Stromal cell of bone marrow (primary cell): ENCODE results near the gene AMOTL1.
"Not testable (repeated sequence)": the region's sequence is repeated elsewhere in the genome, so short reads cannot be mapped to it uniquely, and the experiment has no call there.

ENCODE experiments used
- DNase-seq: peaks from one replicate; pipeline ENCODE4 v3.0.0-alpha.2; 2012; ENCODE audit warnings: low read depth

The AMOTL1 gene

DNA sequence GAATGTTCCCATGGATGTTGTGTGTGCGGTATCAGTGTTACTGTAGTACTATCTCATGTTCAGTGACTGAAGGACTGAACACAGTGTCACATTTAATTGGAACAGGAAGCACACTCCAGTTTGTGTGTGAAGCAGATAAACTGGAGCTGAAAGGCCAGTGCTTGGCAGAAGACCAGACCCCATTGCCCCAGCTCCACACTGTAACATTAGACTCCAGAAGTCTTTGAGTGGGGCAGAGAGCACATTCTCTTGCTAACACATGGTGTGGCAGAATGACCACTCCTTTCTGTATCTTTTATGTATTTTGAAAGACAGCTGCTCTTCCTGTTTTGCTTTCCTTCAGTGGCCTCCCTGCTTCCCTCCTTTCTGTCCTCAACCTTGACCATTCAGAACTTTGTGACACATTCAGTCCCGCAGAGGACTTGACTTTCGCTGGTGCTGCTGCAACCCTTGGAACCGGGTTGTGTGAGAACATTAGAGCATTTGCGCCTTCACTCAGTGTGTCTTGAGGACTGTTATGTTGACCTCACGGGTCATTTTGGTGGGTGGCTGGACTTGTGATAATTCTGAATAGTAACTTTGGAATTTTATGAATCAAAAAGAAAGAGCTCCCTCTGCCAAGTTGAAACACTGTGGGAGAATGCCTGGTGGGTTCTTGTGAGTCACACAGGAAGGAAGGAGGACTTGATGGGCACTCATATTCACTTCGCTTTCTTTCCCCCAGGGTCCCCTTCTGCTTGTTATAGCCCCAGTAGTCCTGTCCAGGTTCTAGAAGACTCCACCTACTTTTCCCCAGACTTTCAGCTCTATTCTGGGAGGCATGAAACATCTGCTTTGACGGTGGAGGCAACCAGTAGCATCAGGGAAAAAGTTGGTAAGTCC, 26.4 kb downstream of the AMOTL1 start:
- peak; percentile 95 for DNase-seq

DNA sequence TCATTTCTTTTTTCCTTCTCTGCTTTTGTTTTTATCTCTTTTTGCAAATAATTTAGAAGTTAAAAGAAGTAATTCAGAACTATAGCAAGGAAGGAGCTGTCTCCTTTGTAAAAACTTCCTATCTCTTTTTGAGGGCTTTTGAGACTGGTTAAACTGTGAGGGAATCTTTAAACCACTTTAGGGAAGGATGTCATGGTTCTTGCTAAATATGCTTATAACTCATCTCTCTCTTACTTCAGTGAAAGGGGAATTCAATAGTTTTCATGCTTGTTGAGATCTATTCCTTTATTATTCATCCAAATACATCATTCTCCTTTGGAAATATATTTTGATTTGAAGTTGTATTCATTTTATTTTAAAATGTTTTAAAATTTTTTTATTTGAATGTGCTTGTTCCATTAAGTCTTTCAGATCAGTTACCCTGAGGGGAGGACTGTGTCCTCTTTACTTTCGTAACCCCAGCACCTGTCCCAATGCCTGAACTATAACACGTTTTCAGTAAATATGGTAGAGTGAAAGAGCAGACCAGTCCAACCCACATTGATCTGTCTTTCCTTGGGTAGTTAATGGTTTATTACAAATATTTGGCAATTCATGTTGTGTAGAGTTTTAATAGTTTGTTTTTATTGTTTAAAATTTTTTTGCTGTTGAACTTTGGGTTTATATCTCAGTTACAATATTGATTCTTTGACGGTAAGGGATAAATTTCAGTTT, 27.5 kb downstream of the AMOTL1 start:
- DNase-seq: no peak

DNA sequence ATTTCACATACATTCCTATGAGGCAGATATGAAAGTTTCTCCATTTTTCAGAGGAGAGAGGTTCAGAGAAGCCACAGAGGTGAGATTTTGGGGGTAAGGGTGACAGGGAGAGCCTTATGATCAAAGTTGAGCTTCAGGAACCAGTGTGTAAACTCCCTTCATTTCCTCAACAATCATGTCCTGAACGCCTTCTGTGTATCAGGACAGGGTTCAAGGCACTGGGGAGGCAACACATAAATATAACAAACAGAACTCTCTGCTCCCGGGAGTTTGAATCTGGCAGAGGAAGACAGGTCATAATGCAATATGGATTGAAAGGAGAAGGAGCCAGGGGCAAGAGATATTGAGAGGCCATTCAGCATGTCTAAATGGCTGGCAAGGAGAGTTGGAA, 28.0 kb downstream of the AMOTL1 start:
- no peak for DNase-seq

DNA sequence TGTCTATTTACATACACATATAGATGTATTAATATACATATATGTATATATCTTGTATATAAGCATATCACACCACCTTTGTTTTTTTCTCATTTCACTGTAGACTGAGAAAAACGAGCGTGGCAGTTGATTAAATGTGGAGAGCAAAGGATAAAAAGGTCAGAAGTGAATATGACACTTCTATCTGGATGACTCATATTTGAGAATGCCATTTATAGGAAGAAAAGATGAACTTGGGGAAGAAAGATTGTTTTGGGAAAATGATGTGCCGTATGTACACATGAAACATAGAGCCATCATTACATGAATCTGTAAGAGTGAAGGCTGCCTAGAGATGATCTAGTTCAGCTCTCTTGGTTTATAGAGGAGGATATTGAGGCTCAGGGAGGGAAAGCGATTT, 28.7 kb downstream of the AMOTL1 start:
- no peak for DNase-seq

DNA sequence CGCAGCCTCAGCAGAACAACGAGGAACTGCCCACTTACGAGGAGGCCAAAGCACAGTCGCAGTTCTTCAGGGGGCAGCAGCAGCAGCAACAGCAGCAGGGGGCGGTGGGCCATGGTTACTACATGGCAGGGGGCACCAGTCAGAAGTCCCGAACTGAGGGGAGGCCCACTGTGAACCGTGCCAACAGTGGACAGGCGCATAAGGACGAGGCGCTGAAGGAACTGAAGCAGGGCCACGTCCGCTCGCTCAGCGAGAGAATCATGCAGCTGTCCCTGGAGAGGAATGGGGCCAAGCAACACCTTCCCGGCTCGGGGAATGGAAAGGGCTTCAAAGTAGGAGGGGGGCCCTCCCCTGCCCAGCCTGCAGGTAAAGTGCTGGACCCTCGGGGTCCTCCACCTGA, 31.6 kb downstream of the AMOTL1 start:
- DNase-seq: no peak

DNA sequence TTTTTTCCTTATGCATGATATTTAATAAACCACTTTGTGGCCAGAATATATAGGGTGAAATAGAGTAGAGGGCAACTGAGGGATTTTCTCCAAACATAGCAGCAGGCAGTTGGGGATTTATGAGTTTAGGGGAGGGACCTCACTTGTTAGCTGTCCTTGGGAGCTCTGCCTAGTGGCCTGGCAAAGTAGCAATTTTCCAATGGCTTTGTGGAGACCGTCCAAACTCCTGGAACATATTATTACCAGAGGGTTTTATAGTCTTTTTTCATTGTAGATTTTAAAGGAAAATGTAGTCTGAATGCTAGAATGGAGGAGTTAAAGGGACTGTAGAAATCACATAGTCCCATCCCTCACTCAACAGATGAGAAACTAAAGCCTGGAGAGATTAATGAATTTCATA, 32.3 kb downstream of the AMOTL1 start:
- DNase-seq: peak; percentile 84

DNA sequence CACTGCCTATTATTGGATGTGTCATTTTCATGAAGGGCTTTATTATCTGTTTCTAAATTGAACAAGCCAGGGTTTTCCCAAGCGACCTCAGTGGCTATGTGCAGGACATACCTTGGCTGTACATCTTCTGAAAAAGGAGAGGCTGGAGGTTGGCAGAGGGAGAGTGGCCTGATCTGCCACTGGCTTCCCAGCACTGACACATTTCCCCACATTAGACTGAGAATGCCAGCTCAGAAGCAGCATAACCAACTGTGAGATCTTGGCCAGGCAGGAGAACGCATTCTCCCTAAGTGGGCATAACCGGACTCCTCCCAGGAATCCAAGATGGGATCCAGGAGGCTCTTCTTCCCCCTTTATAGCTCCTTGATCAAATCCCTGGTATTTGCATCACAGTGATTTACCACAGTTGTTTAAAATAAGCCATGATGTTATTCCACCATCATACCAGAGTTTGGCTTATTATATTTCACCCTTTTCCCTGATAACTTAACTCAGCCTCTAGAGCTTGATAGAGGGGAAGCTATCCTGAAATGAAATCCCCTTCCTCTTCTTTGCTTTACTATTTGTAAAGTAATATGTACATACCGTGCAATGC, 33.8 kb downstream of the AMOTL1 start:
- no peak for DNase-seq

DNA sequence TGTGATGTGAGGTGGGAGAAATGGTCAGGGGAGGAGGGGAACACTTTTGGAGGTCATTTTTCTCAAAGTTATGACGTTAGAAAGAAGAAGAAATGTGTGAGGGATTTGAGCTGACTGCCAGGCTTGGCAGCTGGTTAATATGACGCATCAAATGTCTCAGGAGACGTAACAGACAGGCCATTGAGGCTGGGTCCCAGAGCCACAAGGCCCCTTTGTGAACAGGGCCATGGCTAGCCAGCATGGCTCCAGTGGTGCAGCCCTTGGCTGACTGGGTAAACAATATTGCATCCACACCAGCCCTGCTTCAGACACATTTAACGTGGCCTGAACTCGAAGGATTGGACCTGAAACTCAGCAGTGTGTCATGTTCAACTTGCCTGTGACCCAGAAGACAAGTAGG, 34.3 kb downstream of the AMOTL1 start:
- peak; percentile 34 for DNase-seq

DNA sequence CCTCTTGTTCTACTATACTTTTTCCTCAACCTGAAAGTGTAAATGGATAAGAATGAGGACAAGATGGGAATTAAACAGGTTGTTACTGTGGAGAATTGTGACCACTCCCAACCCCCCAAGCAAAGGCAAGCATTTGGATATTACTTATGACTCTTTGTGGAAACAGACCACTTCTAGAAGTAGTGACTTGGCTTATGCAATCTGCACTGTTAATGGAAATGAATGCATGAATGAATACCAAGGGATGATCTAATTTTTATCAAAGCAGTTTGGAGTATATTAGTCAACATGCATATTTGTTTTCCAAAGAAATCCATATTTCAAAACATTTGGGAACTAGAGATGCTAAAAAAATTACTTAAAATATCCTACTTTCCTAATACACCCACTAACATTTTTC, 35.3 kb downstream of the AMOTL1 start:
- peak; percentile 55 for DNase-seq

DNA sequence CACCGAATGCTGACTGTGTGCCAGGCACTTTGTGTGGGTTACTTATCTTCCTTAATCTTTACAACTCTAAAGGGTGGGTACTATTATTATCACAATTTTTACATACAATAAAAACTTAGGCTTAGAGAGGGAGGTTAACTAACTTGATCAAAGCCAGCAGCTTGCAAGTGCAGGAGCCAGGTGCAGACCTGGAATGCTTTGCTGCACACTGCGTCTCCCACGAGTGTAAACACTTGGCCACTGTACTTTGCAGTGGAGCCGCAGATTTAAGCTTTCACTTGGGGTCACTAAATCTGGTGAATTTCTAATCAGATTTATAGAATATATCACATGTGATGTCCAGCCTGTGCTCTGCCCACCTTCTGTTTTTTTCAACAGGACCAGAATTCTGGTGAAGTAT, 36.7 kb downstream of the AMOTL1 start:
- no peak for DNase-seq

DNA sequence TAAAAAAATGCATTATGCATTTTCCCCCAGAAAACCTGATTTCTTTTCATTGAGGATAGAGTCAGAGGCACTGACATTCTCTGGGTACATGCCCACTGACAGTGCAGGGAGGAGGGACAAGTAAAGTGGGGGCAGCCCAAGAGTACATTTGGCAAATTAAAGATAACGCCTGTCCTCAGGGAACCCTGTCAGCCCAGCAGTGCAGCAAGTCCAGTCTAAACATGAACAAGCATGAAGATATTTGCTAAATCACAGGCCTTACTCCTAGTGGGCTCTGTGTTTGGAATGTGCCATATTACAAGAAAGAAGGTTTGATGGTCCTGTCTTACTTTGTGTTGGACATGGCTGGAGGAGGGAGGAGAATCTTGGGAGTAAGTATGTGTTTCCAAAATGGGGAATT, 37.9 kb downstream of the AMOTL1 start:
- DNase-seq: no peak

DNA sequence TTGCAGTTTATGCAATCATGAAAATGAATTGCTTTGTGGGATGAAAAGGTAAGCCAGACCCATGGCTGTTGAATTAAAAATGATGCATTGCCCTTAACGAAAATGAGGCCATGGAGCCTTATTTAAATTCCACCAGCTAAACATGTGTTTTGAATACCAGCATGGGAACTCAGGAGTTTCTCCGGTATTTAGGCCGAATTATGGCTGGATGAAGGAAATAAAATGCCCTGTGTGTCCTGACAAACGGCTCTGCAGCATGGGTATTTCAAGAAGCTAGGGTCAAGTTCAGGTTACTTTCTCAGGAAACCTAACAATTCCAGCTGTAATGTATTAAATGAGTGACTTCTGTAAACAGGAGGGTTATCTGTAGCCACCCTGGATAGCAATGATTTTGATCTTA, 38.3 kb downstream of the AMOTL1 start:
- no peak for DNase-seq

DNA sequence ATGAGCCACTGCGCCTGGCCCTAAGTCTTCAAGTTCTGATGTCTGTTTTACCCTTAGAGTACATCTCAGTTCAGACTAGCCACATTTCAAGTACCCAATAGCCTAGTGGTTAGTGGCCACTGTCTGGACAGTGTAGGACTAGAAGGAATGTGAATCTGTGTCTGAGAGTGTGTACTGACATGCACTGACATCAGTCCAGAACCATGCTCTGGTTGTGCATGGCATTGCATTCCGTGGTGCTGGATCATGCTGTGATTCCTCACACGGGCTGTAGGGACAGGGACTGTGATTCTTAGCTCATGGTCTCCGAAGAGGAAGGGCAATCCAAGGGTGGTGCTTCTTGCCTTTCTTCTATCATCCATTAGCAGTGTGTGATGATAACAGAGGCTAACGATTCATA, 41.1 kb downstream of the AMOTL1 start:
- DNase-seq: no peak

DNA sequence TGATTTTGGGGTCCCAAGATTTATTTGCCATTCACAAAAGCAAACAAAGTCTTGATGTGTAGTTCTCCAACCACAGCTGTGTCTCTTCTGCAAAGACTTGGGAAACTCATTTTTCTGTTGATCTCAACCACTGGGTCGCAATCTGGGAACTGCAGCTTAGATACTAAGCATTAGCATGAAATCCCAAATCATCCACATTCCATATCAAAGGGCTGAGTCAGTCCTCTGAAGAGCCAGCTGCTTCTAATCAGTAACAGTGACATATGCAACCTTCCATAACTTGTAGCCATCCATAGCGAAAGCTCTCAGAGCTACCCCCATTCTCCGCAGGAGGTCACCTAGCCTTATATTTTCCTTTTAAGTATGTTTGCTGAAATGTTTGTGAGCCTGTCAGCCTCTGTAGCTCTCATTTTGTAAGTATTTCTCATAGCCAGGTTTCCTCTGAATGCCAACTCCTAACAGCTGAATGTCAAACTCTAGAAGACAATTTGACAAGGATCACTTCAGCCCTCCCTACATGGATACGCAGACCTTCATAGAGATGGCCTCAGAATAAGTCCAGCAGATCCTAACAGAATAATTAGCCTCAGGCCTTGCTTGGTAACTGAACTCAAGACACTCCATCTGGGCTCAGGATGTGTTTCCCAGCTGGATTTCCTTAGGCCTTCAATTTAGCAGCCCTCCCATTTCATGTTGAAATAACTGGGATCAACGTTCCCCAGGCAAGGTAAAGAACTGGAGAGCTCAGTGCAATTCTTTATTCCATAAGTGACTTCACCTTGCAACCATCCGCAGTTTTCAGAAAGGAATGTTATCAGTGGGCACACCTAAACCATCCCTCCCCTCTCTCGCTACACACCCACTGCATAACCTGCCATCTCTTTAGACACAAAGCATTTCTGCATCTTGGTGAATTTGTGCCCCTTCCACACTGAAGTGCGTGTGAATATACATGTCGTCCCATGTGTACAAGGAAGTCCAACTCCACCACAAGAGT, 44.9 kb downstream of the AMOTL1 start:
- not testable (repeated sequence) for DNase-seq

DNA sequence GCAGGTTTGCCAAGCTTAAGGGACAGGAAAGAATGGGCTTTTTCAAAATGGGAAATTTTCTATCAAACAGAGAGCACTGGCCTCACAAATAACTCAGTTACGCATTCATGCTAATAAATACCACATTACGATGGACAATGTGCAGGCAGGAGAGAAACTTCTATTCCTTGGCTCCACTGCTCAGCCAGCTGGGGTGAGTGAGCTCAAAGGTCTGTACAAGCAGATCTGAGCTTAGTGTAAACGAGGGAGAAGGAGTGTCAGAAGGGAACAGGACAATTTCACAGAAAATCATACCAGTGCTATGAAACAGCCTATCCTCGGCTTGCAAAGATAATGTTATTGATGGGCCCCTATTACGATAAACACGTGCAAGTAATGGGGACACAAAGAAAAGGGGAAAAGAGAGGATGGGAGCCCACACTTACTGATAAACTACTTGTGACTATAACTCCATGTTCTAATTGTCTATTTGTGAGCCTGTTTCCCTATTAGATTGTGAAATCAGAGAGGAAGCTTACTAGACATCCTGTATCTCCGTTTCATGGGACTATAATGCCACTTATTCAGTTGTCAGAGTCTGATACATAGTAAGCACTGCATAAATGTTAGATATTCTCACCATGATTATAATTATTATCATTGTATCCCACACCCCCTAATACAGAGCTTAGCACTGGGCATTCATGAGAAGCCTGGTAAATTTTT, 46.3 kb downstream of the AMOTL1 start:
- DNase-seq: no peak

DNA sequence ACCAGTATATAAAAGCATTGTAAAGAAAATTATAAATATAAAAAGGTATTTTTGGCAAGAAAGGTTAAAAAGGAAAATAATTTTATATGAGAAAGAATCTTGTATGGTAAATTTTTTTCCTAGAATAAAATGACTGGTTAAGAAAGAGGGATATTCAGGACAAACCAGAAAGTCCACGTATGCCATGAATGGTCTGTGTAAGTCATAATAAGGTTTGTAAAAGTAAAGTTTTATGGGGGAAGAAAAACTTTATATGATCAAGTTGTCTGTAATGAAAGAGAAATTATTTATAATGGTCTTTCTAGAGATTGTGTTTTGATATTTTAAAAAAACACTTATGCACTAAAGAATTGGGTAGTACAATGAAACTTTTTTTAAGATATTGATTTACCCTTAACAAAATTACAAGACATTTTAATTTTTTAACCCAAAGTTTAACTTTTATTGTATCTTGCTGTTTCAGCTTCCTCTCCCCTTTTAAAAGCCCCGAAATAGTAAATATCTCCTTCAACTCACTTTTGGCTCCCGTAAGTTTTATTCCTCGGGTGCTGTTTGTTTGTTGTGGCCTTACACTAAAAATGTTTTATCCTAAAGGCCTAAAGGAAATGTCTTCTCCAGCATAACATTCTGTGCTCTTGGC, 47.7 kb downstream of the AMOTL1 start:
- no peak for DNase-seq

DNA sequence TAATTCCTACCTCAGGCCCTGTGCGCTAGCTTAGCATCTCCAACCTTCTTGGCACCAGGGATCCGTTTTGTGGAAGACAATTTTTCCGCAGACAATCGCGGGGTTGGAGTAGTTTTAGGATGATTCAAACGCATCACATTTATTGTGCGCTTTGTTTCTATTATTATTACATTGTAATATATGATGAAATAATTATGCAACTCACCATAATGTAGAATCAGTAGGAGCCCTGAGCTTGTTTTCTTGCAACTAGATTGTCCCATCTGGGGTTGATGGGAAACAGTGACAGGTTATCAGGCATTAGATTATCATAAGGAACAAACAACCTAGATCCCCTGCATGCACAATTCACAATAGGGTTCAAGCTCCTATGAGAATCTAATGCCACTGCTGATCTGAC, 52.3 kb downstream of the AMOTL1 start:
- no peak for DNase-seq

DNA sequence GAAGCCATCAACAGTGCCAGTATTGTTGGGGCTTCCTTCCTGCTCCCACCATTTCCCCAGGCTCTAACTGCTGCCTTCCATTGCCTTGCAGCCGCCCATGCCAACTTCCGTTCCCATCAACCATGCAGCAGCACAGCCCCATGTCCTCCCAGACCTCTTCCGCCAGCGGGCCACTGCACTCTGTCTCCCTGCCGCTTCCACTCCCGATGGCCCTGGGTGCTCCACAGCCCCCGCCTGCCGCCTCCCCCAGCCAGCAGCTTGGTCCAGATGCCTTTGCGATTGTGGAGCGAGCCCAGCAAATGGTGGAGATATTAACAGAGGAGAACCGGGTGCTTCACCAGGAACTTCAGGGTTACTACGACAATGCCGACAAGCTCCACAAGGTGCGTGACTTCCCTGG, 53.3 kb downstream of the AMOTL1 start:
- no peak for DNase-seq

DNA sequence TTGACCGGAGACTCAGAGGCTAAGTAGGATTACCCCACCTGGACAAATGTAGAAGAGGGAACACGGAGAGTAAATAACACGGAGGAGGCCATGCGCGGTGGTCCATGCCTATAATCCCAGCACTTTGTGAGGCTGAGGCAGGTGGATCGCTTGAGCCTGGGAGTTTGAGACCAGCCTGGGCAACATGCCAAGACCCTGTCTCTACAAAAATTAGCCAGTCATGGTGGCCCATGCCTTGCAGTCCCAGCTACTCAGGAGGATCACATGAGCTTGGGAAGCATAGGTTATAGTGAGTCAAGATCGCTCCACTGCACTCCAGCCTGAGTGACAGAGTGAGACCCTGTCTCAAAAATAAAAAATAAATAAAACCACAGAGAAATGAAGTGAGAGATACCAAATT, 53.9 kb downstream of the AMOTL1 start:
- DNase-seq: no peak

DNA sequence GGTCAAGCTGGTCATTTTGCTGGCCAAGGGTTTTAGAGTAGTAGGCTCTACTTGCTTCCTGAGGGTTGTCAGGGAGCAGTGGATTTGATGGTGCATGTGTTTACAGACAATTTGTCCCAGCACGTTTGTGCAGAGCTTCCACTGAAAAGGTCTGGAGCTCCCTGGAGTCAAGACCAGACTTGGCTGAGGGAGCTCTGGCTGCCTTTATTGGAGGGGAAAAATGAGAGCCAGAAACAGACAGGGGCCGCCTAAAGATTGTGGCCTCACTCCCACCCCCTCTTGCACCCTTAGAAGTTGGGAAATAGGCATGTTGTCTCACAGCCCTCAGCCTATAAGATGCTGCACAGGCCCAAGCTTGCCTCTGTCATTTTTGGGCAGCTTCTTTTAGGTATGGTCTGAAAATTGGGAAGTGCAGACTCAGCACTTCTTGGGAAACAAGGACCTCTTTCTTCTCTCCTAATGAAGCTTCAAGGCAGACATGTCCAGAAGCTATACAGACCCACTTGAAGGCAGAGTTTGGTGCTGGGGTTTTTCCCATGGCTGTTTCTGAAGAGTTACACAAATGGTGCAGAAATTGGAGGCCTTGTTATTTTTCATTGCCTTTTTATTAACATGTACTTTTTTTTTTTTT, 55.1 kb downstream of the AMOTL1 start:
- DNase-seq: no peak
